Hepatocyte (in vitro differentiated cells): ENCODE data around the gene FILIP1L. TPM values are rescaled to one million over a fixed set of nuclear protein-coding genes. Genes with fewer than 3 reads are reported as not detected.

Source experiments
- DNase-seq: peaks from one replicate; pipeline ENCODE4 v3.0.0-alpha.2; 2016; ENCODE audit warnings: low spot score
- H2AFZ ChIP-seq: fragments of 200-600 bp; sonication (generic); 2 replicates; pipeline ENCODE4 v1.6.0; 2016; ENCODE audit warnings: antibody characterized with exemption, mild to moderate bottlenecking
- H3K27ac ChIP-seq: fragments of 200-600 bp; sonication (generic); 2 replicates; pipeline ENCODE4 v1.5.1; 2016; ENCODE audit warnings: mild to moderate bottlenecking
- H3K27me3 ChIP-seq: fragments of 200-600 bp; sonication (generic); 2 replicates; pipeline ENCODE4 v1.6.1; 2016
- H3K36me3 ChIP-seq: fragments of 200-600 bp; sonication (generic); replicated peaks from 2 replicates; pipeline ENCODE4 v1.5.1; 2016; ENCODE audit warnings: low read depth; ENCODE audit not compliant: insufficient read depth
- H3K4me1 ChIP-seq: fragments of 200-600 bp; sonication (generic); 2 replicates; pipeline ENCODE4 v1.5.1; 2016; ENCODE audit warnings: mild to moderate bottlenecking, moderate library complexity; ENCODE audit not compliant: insufficient read depth
- H3K4me2 ChIP-seq: fragments of 200-600 bp; sonication (generic); 2 replicates; pipeline ENCODE4 v1.6.0; 2016
- H3K4me3 ChIP-seq: fragments of 200-600 bp; sonication (generic); 2 replicates; pipeline ENCODE4 v1.5.1; 2016; ENCODE audit warnings: mild to moderate bottlenecking
- H3K79me2 ChIP-seq: fragments of 200-600 bp; sonication (generic); 2 replicates; pipeline ENCODE4 v1.6.0; 2017; ENCODE audit warnings: mild to moderate bottlenecking
- H3K9me2 ChIP-seq: fragments of 200-600 bp; sonication (generic); replicated peaks from 2 replicates; pipeline ENCODE4 v1.6.0; 2017; ENCODE audit warnings: mild to moderate bottlenecking; ENCODE audit not compliant: insufficient read depth
- H3K9me3 ChIP-seq: fragments of 200-600 bp; sonication (generic); 2 replicates; pipeline ENCODE4 v1.5.1; 2016; ENCODE audit warnings: low read depth, mild to moderate bottlenecking
- H4K20me1 ChIP-seq: fragments of 200-600 bp; sonication (generic); 2 replicates; pipeline ENCODE4 v1.6.0; 2016; ENCODE audit warnings: mild to moderate bottlenecking; ENCODE audit not compliant: insufficient read depth, poor library complexity, severe bottlenecking
- CTCF ChIP-seq: fragments of 200-600 bp; sonication (generic); IDR thresholded peaks from 2 replicates; pipeline ENCODE4 v1.5.1; 2016; ENCODE audit warnings: antibody characterized with exemption, mild to moderate bottlenecking; ENCODE audit not compliant: poor library complexity
- EZH2 ChIP-seq: fragments of 200-600 bp; sonication (generic); IDR thresholded peaks from 2 replicates; pipeline ENCODE4 v1.6.1; 2016; ENCODE audit warnings: antibody characterized with exemption, mild to moderate bottlenecking, borderline replicate concordance
- EZH2phosphoT487 ChIP-seq: fragments of 200-600 bp; sonication (generic); IDR thresholded peaks from one replicate; pipeline ENCODE4 v1.6.1; 2018; ENCODE audit warnings: antibody characterized with exemption, mild to moderate bottlenecking, low read depth, moderate library complexity; ENCODE audit not compliant: unreplicated experiment, severe bottlenecking
- WGBS: methylation state at CpG from one replicate; pipeline ENCODE4 v1.1.6; 2016; ENCODE audit warnings: low lambda C conversion rate; ENCODE audit errors: missing lambda C conversion rate; 5-methylcytosine and 5-hydroxymethylcytosine counted together
- polyA plus RNA-seq: library from polyadenylated mRNA; unstranded; fragments of >200 nt; fragmentation: Nextera tagmentation; extraction: Ambion mirVana; gene quantifications from 2 replicates; pipeline ENCODE4 v1.2.1, GENCODE V29; 2016
- total RNA-seq: library from RNA; depleted of rRNA; stranded (reverse); fragments of >200 nt; gene quantifications from 2 replicates; pipeline ENCODE4 v1.2.3, GENCODE V29; 2014

FILIP1L gene
- total and polyA plus RNA-seq, 2 experiments from 2014 or later: 48.2 to 49.4 TPM

GRCh38 chr3:99857278-99857677, 257.0 kb downstream of the FILIP1L start:
- no peak overlapping the region for H3K4me2 ChIP-seq
- H3K4me3 ChIP-seq: no peak overlapping the region
- peak overlapping the region; percentile 45 for H3K27ac ChIP-seq
- H3K9me3 ChIP-seq: no peaks in the 10 kb centered on the region
- 54% methylated on average over 1 of the region's 1 CpG for WGBS
- no peaks in the 10 kb centered on the region for H3K9me2 ChIP-seq
- DNase-seq: no peak
- no peaks in the 10 kb centered on the region for H3K27me3 ChIP-seq
- no peaks in the 10 kb centered on the region for H3K36me3 ChIP-seq
- H3K4me1 ChIP-seq: peaks cover 6% of the 10 kb centered on the region
- no peaks in the 10 kb centered on the region for H4K20me1 ChIP-seq
- no peak overlapping the region for H2AFZ ChIP-seq
- TF ChIP-seq EZH2phosphoT487: no peak
- TF ChIP-seq EZH2: no peak
- no peak for TF ChIP-seq CTCF
- peaks cover 92% of the 10 kb centered on the region for H3K79me2 ChIP-seq

GRCh38 chr3:99856437-99857220, 257.7 kb downstream of the FILIP1L start:
- H3K9me2 ChIP-seq: no peaks in the 10 kb centered on the region
- no peaks in the 10 kb centered on the region for H4K20me1 ChIP-seq
- H3K79me2 ChIP-seq: peaks cover 92% of the 10 kb centered on the region
- H3K4me2 ChIP-seq: no peak overlapping the region
- H3K4me3 ChIP-seq: no peak overlapping the region
- peak overlapping the region; percentile 45 for H3K27ac ChIP-seq
- H3K4me1 ChIP-seq: peaks cover 6% of the 10 kb centered on the region
- WGBS: 83% methylated on average over 3 of the region's 3 CpGs
- no peaks in the 10 kb centered on the region for H3K27me3 ChIP-seq
- TF ChIP-seq CTCF (no peak), EZH2phosphoT487 (no peak)
- no peak overlapping the region for H2AFZ ChIP-seq
- DNase-seq: no peak
- H3K36me3 ChIP-seq: no peaks in the 10 kb centered on the region
- H3K9me3 ChIP-seq: no peaks in the 10 kb centered on the region

- Histone ChIP-seq H3K79me2 (peaks cover 90% of the 10 kb centered on the region), H3K4me1 (peaks cover 6% of the 10 kb centered on the region), H3K4me3 (no peak overlapping the region), H3K9me3 (no peaks in the 10 kb centered on the region), H3K27me3 (no peaks in the 10 kb centered on the region), H3K9me2 (no peaks in the 10 kb centered on the region), H3K27ac (no peak overlapping the region), H3K36me3 (no peaks in the 10 kb centered on the region), H4K20me1 (no peaks in the 10 kb centered on the region), H3K4me2 (no peak overlapping the region), H2AFZ (no peak overlapping the region)
- WGBS: 94% methylated on average over 1 of the region's 1 CpG
- TF ChIP-seq EZH2phosphoT487 (no peak), CTCF (no peak), EZH2 (no peak)
- DNase-seq: no peak
These were observed 258.4 kb downstream of the FILIP1L start for GRCh38 chr3:99855900-99856299.
